HepG2 (cell line): ENCODE results near the gene CSNK1G1. TPM values are rescaled to one million over a fixed set of nuclear protein-coding genes. Genes with fewer than 3 reads are reported as not detected.

Source experiments
- CEBPB ChIP-seq: IDR thresholded peaks from 2 replicates; pipeline ENCODE4 v1.6.1; 2011; ENCODE audit warnings: low read depth, low read length, improper control_type of control experiment, borderline replicate concordance
- DNMT3B ChIP-seq: conservative IDR thresholded peaks from 2 replicates; pipeline ENCODE4 v1.6.1; 2016; ENCODE audit warnings: missing biosample characterization, control low read depth
- EZH2 ChIP-seq: conservative IDR thresholded peaks from 2 replicates; pipeline ENCODE4 v1.6.1; 2012; ENCODE audit warnings: mild to moderate bottlenecking, low read depth, low read length, moderate library complexity
- FOXP1 ChIP-seq, 2 experiments: fragments of 450-650 bp in 1 of 2; IDR thresholded peaks; 2 replicates each; pipeline ENCODE4 v1.6.1; 2017 to 2018; ENCODE audit warnings: antibody characterized with exemption in 1 of 2
- HDAC6 ChIP-seq: fragments of 200-600 bp; sonication (generic); IDR thresholded peaks from 2 replicates; pipeline ENCODE4 v1.7.0; 2017; ENCODE audit warnings: mild to moderate bottlenecking, antibody characterized with exemption, low read length, low read depth
- PRPF4 ChIP-seq: fragments of 200-400 bp; formaldehyde crosslinking; IDR thresholded peaks from 2 replicates; pipeline ENCODE4 v1.6.1; 2016; ENCODE audit warnings: low read length, low read depth; ENCODE audit not compliant: poor library complexity, severe bottlenecking
- SMAD3 ChIP-seq: sonication (generic); formaldehyde crosslinking; IDR thresholded peaks from 2 replicates; pipeline ENCODE4 v1.4.0; 2020; ENCODE audit warnings: missing genetic modification reagents
- SNAPC2 ChIP-seq: sonication (generic); formaldehyde crosslinking; IDR thresholded peaks from 2 replicates; pipeline ENCODE4 v1.8.1; 2022; ENCODE audit warnings: mild to moderate bottlenecking, missing genetic modification reagents
- TEAD3 ChIP-seq: optimal IDR thresholded peaks from 2 replicates; pipeline ENCODE3; 2016; ENCODE audit warnings: borderline replicate concordance
- THYN1 ChIP-seq: sonication (generic); formaldehyde crosslinking; IDR thresholded peaks from 2 replicates; pipeline ENCODE4 v1.8.1; 2023; ENCODE audit warnings: low read depth, mild to moderate bottlenecking, moderate library complexity, missing genetic modification reagents, borderline replicate concordance
- ZNF614 ChIP-seq: IDR thresholded peaks from 2 replicates; pipeline ENCODE4 v1.6.1; 2018; ENCODE audit warnings: missing biosample characterization, missing genetic modification reagents, inconsistent platforms, borderline replicate concordance
- polyA plus RNA-seq, 8 experiments: library from polyadenylated mRNA; depleted of rRNA in 3 of 8; stranded (reverse) in 7 of 8; unstranded in 1 of 8; fragments of >200 nt; fragmentation: Illumina TruSeq in 4 of 8; extraction: Trizol in 4 of 8; gene quantifications; 2 replicates each; pipeline versions ENCODE4 v1.2.1 to v1.2.3, GENCODE V29; 2011 to 2016; ENCODE audit warnings: low read depth in 4 of 8, missing spikeins in 1 of 8, mixed read lengths in 1 of 8; ENCODE audit not compliant: insufficient read depth in 1 of 8
- total RNA-seq, 5 experiments: library from RNA; depleted of rRNA; stranded (reverse); fragments of >200 nt; fragmentation: Illumina TruSeq; extraction: Trizol; gene quantifications; 2 replicates each; pipeline ENCODE4 v1.2.3, GENCODE V29; 2016; ENCODE audit warnings: low read depth in 1 of 5
- TF ChIP-seq, protein P1 (sequence below): sonication (generic); formaldehyde crosslinking; IDR thresholded peaks from 2 replicates; pipeline ENCODE4 v1.4.0; 2020; ENCODE audit warnings: missing genetic modification reagents, mild to moderate bottlenecking, borderline replicate concordance
- TF ChIP-seq, protein P2 (sequence below): IDR thresholded peaks from 2 replicates; pipeline ENCODE4 v1.4.0; 2020; ENCODE audit warnings: mild to moderate bottlenecking, missing genetic modification reagents

Gene CSNK1G1
- total and polyA plus RNA-seq, 2 of the 13 experiments (the other 11 are each of a cell fraction or from before 2014, with no cell fraction given) = 8.5 to 12.6 TPM

- TF ChIP-seq SNAPC2 (CRISPR knock-in tag) (peak; percentile 78; the same call in 1 of the 2 replicates), ZNF614 (CRISPR knock-in tag) (peak; percentile 48; the same call in 1 of the 2 replicates), DNMT3B (CRISPR knock-in tag) (0 out of 2 replicates have a peak, but pooled peaks have one; percentile 20), THYN1 (CRISPR knock-in tag) (no peak), TEAD3 (CRISPR knock-in tag) (peak; percentile 38), EZH2 (no peak), HDAC6 (no peak), CEBPB (peak; percentile 88), FOXP1 (IDR thresholded peaks at IDR 0.05) (no peak), FOXP1 (CRISPR knock-in tag; IDR thresholded peaks at IDR 0.05) (0 out of 2 replicates have a peak, but pooled peaks have one; percentile 27), PRPF4 (no peak), SMAD3 (CRISPR knock-in tag) (peak; percentile 38; the same call in 1 of the 2 replicates)
- TF ChIP-seq, protein P1, sequence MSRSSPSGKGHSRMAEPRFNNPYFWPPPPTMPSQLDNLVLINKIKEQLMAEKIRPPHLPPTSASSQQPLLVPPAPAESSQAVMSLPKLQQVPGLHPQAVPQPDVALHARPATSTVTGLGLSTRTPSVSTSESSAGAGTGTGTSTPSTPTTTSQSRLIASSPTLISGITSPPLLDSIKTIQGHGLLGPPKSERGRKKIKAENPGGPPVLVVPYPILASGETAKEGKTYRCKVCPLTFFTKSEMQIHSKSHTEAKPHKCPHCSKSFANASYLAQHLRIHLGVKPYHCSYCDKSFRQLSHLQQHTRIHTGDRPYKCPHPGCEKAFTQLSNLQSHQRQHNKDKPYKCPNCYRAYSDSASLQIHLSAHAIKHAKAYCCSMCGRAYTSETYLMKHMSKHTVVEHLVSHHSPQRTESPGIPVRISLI = 0 out of 2 replicates have a peak, but pooled peaks have one; percentile 54
- TF ChIP-seq, protein P2, sequence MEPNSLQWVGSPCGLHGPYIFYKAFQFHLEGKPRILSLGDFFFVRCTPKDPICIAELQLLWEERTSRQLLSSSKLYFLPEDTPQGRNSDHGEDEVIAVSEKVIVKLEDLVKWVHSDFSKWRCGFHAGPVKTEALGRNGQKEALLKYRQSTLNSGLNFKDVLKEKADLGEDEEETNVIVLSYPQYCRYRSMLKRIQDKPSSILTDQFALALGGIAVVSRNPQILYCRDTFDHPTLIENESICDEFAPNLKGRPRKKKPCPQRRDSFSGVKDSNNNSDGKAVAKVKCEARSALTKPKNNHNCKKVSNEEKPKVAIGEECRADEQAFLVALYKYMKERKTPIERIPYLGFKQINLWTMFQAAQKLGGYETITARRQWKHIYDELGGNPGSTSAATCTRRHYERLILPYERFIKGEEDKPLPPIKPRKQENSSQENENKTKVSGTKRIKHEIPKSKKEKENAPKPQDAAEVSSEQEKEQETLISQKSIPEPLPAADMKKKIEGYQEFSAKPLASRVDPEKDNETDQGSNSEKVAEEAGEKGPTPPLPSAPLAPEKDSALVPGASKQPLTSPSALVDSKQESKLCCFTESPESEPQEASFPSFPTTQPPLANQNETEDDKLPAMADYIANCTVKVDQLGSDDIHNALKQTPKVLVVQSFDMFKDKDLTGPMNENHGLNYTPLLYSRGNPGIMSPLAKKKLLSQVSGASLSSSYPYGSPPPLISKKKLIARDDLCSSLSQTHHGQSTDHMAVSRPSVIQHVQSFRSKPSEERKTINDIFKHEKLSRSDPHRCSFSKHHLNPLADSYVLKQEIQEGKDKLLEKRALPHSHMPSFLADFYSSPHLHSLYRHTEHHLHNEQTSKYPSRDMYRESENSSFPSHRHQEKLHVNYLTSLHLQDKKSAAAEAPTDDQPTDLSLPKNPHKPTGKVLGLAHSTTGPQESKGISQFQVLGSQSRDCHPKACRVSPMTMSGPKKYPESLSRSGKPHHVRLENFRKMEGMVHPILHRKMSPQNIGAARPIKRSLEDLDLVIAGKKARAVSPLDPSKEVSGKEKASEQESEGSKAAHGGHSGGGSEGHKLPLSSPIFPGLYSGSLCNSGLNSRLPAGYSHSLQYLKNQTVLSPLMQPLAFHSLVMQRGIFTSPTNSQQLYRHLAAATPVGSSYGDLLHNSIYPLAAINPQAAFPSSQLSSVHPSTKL (CRISPR knock-in tag) = peak; percentile 38; the same call in 1 of the 2 replicates
Observed at GRCh38 chr15:64163659-64164362, 192.2 kb downstream of the CSNK1G1 start (continued).
